K562 (cell line): ENCODE results near the gene PSMD9. TPM values are rescaled to one million over a fixed set of nuclear protein-coding genes. Genes with fewer than 3 reads are reported as not detected.

Experiments
- HNRNPK ChIP-seq: fragments of 200-400 bp; formaldehyde crosslinking; IDR thresholded peaks from one replicate; pipeline ENCODE4 v1.6.1; 2018; ENCODE audit warnings: mild to moderate bottlenecking, low read depth, low read length; ENCODE audit not compliant: poor library complexity, severe bottlenecking
- JUN ChIP-seq, 2 experiments: sonication (generic) in 1 of 2; formaldehyde crosslinking in 1 of 2; IDR thresholded peaks; 2 replicates each; pipeline versions ENCODE4 v1.6.1 to v1.8.0; 2012 to 2022; ENCODE audit warnings: borderline replicate concordance in 2 of 2, mild to moderate bottlenecking in 2 of 2, improper control_type of control experiment in 1 of 2, low read depth in 1 of 2, low read length in 1 of 2, missing genetic modification reagents in 1 of 2
- SIN3A ChIP-seq, 2 experiments: fragments of 150-350 bp in 1 of 2; IDR thresholded peaks; 2 replicates each; pipeline ENCODE4 v1.6.1; 2011 to 2016; ENCODE audit warnings: borderline replicate concordance in 2 of 2, low read depth in 2 of 2, low read length in 2 of 2, mild to moderate bottlenecking in 2 of 2, moderate library complexity in 2 of 2; ENCODE audit not compliant: control insufficient read depth in 1 of 2
- ZNF124 ChIP-seq: sonication (generic); formaldehyde crosslinking; IDR thresholded peaks from 2 replicates; pipeline ENCODE4 v1.8.1; 2022; ENCODE audit warnings: missing genetic modification reagents
- ZNF583 ChIP-seq: fragments of 250-450 bp; sonication (Bioruptor Pico); IDR thresholded peaks from 2 replicates; pipeline ENCODE4 v1.4.0; 2020
- polyA plus RNA-seq, 8 experiments: library from polyadenylated mRNA; depleted of rRNA in 4 of 8; stranded (reverse) in 5 of 8; unstranded in 3 of 8; fragments of >200 nt; fragmentation: Nextera tagmentation in 2 of 8; fragmentation: Illumina TruSeq in 1 of 8; extraction: Ambion mirVana in 2 of 8; extraction: Trizol in 1 of 8; gene quantifications; 2 replicates each; pipeline versions ENCODE4 v1.2.1 to v1.2.3, GENCODE V29; 2011 to 2014; ENCODE audit warnings: inconsistent platforms in 1 of 8, missing spikeins in 1 of 8
- total RNA-seq, 7 experiments: library from RNA; depleted of rRNA in 6 of 7; stranded (reverse); fragments of >200 nt in 6 of 7; fragmentation: Illumina TruSeq in 2 of 7; extraction: Trizol in 2 of 7; gene quantifications; 2 replicates each; pipeline versions ENCODE4 v1.2.1 to v1.2.3, GENCODE V29; 2011 to 2021; ENCODE audit warnings: low replicate concordance in 1 of 7
- TF ChIP-seq, protein P1 (sequence below): sonication (generic); formaldehyde crosslinking; IDR thresholded peaks from 2 replicates; pipeline ENCODE4 v1.8.1; 2023; ENCODE audit warnings: mild to moderate bottlenecking, missing genetic modification reagents
- TF ChIP-seq, protein P2 (sequence below): IDR thresholded peaks from 2 replicates; pipeline ENCODE4 v1.6.1; 2012; ENCODE audit warnings: low read depth, low read length, improper control_type of control experiment, borderline replicate concordance
- TF ChIP-seq, protein P3 (sequence below): fragments of 450-650 bp; IDR thresholded peaks from 2 replicates; pipeline ENCODE4 v1.6.1; 2017; ENCODE audit warnings: antibody characterized with exemption, mild to moderate bottlenecking
- TF ChIP-seq, protein P4 (sequence below), 2 experiments: IDR thresholded peaks; 2 replicates each; pipeline ENCODE4 v1.6.1; 2011; ENCODE audit warnings: borderline replicate concordance in 1 of 2, control low read depth in 1 of 2, low read depth in 1 of 2, low read length in 1 of 2, mild to moderate bottlenecking in 1 of 2, mixed read lengths in 1 of 2, moderate library complexity in 1 of 2; ENCODE audit not compliant: insufficient read depth in 1 of 2, insufficient read length in 1 of 2, poor library complexity in 1 of 2, severe bottlenecking in 1 of 2; ENCODE audit errors: extremely low read depth in 1 of 2
- TF ChIP-seq, protein P5 (sequence below): sonication (generic); formaldehyde crosslinking; IDR thresholded peaks from 2 replicates; pipeline ENCODE4 v1.8.0; 2022; ENCODE audit warnings: missing genetic modification reagents, mild to moderate bottlenecking, moderate library complexity, borderline replicate concordance

Gene PSMD9
- total and polyA plus RNA-seq, 9 of the 15 experiments (the other 6 are each of a cell fraction or from before 2014, with no cell fraction given) = 12.2 to 143 (median 61.3) TPM

DNA sequence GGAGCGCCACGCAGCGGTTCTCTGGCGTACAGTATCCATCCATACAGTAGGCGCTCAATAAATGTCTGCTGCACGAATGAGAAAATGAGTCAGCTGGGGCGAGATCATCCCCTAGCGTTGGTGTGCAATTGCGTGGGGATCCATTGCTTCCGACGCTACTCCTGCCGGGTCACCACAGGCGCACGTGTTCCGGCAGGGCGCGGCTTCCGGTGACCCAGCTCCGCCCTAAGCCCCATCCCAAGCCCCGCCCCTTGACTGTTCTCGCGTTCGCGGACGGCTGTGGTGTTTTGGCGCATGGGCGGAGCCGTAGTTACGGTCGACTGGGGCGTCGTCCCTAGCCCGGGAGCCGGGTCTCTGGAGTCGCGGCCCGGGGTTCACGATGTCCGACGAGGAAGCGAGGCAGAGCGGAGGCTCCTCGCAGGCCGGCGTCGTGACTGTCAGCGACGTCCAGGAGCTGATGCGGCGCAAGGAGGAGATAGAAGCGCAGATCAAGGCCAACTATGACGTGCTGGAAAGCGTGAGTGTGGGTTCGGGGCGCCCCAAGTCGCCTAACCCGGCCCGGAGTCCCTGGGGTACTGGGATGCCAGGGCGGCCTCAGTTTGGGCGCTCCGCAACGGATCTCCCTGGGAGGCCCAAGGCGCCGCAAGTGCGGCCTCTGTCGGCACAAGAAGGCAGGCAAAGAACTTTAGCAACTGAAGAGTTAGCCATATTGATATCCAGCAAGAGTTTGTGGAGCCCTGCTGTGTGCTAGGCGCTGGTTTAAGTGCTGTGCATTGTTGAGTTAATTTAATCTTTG lies at the start of gene PSMD9 (continued):
- TF ChIP-seq, protein P1, sequence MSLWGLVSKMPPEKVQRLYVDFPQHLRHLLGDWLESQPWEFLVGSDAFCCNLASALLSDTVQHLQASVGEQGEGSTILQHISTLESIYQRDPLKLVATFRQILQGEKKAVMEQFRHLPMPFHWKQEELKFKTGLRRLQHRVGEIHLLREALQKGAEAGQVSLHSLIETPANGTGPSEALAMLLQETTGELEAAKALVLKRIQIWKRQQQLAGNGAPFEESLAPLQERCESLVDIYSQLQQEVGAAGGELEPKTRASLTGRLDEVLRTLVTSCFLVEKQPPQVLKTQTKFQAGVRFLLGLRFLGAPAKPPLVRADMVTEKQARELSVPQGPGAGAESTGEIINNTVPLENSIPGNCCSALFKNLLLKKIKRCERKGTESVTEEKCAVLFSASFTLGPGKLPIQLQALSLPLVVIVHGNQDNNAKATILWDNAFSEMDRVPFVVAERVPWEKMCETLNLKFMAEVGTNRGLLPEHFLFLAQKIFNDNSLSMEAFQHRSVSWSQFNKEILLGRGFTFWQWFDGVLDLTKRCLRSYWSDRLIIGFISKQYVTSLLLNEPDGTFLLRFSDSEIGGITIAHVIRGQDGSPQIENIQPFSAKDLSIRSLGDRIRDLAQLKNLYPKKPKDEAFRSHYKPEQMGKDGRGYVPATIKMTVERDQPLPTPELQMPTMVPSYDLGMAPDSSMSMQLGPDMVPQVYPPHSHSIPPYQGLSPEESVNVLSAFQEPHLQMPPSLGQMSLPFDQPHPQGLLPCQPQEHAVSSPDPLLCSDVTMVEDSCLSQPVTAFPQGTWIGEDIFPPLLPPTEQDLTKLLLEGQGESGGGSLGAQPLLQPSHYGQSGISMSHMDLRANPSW (CRISPR knock-in tag) = peak; percentile 54; the same call in 1 of the 2 replicates
- peak in 1 of 2 experiments; percentile 78; a peak in 1 of 4 replicates for TF ChIP-seq SIN3A (IDR thresholded peaks at IDR 0.05; ENCODE audit: borderline replicate concordance in 2 of 2, control insufficient read depth in 1 of 2, low read depth in 2 of 2, low read length in 2 of 2)
- TF ChIP-seq, protein P2, sequence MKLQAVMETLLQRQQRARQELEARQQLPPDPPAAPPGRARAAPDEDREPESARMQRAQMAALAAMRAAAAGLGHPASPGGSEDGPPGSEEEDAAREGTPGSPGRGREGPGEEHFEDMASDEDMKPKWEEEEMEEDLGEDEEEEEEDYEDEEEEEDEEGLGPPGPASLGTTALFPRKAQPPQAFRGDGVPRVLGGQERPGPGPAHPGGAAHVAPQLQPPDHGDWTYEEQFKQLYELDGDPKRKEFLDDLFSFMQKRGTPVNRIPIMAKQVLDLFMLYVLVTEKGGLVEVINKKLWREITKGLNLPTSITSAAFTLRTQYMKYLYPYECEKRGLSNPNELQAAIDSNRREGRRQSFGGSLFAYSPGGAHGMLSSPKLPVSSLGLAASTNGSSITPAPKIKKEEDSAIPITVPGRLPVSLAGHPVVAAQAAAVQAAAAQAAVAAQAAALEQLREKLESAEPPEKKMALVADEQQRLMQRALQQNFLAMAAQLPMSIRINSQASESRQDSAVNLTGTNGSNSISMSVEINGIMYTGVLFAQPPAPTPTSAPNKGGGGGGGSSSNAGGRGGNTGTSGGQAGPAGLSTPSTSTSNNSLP = peak; percentile 94; the same call in 1 of the 2 replicates
- TF ChIP-seq, protein P3, sequence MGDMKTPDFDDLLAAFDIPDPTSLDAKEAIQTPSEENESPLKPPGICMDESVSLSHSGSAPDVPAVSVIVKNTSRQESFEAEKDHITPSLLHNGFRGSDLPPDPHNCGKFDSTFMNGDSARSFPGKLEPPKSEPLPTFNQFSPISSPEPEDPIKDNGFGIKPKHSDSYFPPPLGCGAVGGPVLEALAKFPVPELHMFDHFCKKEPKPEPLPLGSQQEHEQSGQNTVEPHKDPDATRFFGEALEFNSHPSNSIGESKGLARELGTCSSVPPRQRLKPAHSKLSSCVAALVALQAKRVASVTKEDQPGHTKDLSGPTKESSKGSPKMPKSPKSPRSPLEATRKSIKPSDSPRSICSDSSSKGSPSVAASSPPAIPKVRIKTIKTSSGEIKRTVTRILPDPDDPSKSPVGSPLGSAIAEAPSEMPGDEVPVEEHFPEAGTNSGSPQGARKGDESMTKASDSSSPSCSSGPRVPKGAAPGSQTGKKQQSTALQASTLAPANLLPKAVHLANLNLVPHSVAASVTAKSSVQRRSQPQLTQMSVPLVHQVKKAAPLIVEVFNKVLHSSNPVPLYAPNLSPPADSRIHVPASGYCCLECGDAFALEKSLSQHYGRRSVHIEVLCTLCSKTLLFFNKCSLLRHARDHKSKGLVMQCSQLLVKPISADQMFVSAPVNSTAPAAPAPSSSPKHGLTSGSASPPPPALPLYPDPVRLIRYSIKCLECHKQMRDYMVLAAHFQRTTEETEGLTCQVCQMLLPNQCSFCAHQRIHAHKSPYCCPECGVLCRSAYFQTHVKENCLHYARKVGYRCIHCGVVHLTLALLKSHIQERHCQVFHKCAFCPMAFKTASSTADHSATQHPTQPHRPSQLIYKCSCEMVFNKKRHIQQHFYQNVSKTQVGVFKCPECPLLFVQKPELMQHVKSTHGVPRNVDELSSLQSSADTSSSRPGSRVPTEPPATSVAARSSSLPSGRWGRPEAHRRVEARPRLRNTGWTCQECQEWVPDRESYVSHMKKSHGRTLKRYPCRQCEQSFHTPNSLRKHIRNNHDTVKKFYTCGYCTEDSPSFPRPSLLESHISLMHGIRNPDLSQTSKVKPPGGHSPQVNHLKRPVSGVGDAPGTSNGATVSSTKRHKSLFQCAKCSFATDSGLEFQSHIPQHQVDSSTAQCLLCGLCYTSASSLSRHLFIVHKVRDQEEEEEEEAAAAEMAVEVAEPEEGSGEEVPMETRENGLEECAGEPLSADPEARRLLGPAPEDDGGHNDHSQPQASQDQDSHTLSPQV = peak; percentile 46; the same call in 1 of the 2 replicates
- TF ChIP-seq JUN (IDR thresholded peaks at IDR 0.05; ENCODE audit: borderline replicate concordance, low read depth, low read length) = peak; percentile 96
- peak; percentile 96 for TF ChIP-seq JUN (CRISPR knock-in tag; IDR thresholded peaks at IDR 0.05; ENCODE audit: borderline replicate concordance)
- TF ChIP-seq, protein P4, sequence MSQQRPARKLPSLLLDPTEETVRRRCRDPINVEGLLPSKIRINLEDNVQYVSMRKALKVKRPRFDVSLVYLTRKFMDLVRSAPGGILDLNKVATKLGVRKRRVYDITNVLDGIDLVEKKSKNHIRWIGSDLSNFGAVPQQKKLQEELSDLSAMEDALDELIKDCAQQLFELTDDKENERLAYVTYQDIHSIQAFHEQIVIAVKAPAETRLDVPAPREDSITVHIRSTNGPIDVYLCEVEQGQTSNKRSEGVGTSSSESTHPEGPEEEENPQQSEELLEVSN (IDR thresholded peaks at IDR 0.05; ENCODE audit: borderline replicate concordance in 1 of 2, extremely low read depth in 1 of 2, insufficient read depth in 1 of 2, insufficient read length in 1 of 2, low read depth in 1 of 2, low read length in 1 of 2, poor library complexity in 1 of 2, severe bottlenecking in 1 of 2) = peak; percentile 91 to 92
- TF ChIP-seq ZNF124 = no peak
- TF ChIP-seq, protein P5, sequence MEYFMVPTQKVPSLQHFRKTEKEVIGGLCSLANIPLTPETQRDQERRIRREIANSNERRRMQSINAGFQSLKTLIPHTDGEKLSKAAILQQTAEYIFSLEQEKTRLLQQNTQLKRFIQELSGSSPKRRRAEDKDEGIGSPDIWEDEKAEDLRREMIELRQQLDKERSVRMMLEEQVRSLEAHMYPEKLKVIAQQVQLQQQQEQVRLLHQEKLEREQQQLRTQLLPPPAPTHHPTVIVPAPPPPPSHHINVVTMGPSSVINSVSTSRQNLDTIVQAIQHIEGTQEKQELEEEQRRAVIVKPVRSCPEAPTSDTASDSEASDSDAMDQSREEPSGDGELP (CRISPR knock-in tag) = peak; percentile 99
- TF ChIP-seq ZNF583 = no peak
- no peak for TF ChIP-seq HNRNPK
